Duodenal mucosa (tissue), 2 donors: ENCODE results near the gene PROX2.

ENCODE experiments used
- H3K27ac ChIP-seq: one replicate; pipeline ENCODE4 v1.7.0; 2013; ENCODE audit warnings: low read depth, low read length
- H3K27me3 ChIP-seq, 2 donors: one replicate each; pipeline ENCODE4 v1.7.0; 2013; ENCODE audit warnings: low read length in 2 of 2, control low read depth in 1 of 2; ENCODE audit not compliant: insufficient read depth in 2 of 2, control insufficient read depth in 1 of 2
- H3K36me3 ChIP-seq, 2 donors: one replicate each; pipeline ENCODE4 v1.7.0; 2013; ENCODE audit warnings: low read length in 2 of 2, control low read depth in 1 of 2; ENCODE audit not compliant: insufficient read depth in 2 of 2, control insufficient read depth in 1 of 2
- H3K4me1 ChIP-seq, 2 donors: one replicate each; pipeline ENCODE4 v1.7.0; 2013; ENCODE audit warnings: low read length in 2 of 2, control low read depth in 1 of 2; ENCODE audit not compliant: insufficient read depth in 2 of 2, control insufficient read depth in 1 of 2
- H3K4me3 ChIP-seq, 2 donors: one replicate each; pipeline ENCODE4 v1.7.0; 2013; ENCODE audit warnings: low read length in 2 of 2, low read depth in 1 of 2
- H3K9ac ChIP-seq, 2 donors: one replicate each; pipeline ENCODE4 v1.7.0; 2013; ENCODE audit warnings: low read length in 2 of 2, low read depth in 1 of 2
- H3K9me3 ChIP-seq, 2 donors: one replicate each; pipeline ENCODE4 v1.7.0; 2013; ENCODE audit warnings: low read length in 2 of 2, control low read depth in 1 of 2; ENCODE audit not compliant: control insufficient read depth in 1 of 2

Gene PROX2

GRCh38 chr14:74917646-74918081 is 41.7 kb upstream of the PROX2 start:
- Histone ChIP-seq H3K27me3 (no peaks in the 10 kb centered on the region), H3K9me3 (no peaks in the 10 kb centered on the region), H3K36me3 (no peaks in the 10 kb centered on the region), H3K4me1 (peaks cover 5 to 6% of the 10 kb centered on the region in 2 donors), H3K27ac (no peak overlapping the region), H3K4me3 (no peak overlapping the region), H3K9ac (no peak overlapping the region)

- Histone ChIP-seq H3K4me1 (peaks cover 1 to 2% of the 10 kb centered on the region in 2 donors), H3K9me3 (no peaks in the 10 kb centered on the region), H3K4me3 (no peak overlapping the region), H3K27ac (no peak overlapping the region), H3K27me3 (no peaks in the 10 kb centered on the region), H3K36me3 (no peaks in the 10 kb centered on the region), H3K9ac (no peak overlapping the region)
Observed at GRCh38 chr14:74917178-74917543, 41.2 kb upstream of the PROX2 start.

- no peaks in the 10 kb centered on the region for H3K27me3 ChIP-seq
- no peak overlapping the region for H3K9ac ChIP-seq
- H3K27ac ChIP-seq = no peak overlapping the region
- H3K4me3 ChIP-seq = no peak overlapping the region
- H3K4me1 ChIP-seq = peaks cover 12% of the 10 kb centered on the region in 2 donors
- no peaks in the 10 kb centered on the region for H3K36me3 ChIP-seq
- no peaks in the 10 kb centered on the region for H3K9me3 ChIP-seq
Observed at GRCh38 chr14:74915826-74916225, 39.9 kb upstream of the PROX2 start.

- Histone ChIP-seq H3K4me3 (no peak overlapping the region), H3K27me3 (no peaks in the 10 kb centered on the region), H3K36me3 (no peaks in the 10 kb centered on the region), H3K9ac (no peak overlapping the region), H3K9me3 (no peaks in the 10 kb centered on the region), H3K4me1 (peaks cover 12% of the 10 kb centered on the region in 2 donors), H3K27ac (no peak overlapping the region)
Observed at GRCh38 chr14:74915426-74915825, 39.5 kb upstream of the PROX2 start.

- Histone ChIP-seq H3K9ac (peak overlapping the region in 1 of 2 donors; percentile 17), H3K36me3 (no peaks in the 10 kb centered on the region), H3K27me3 (no peaks in the 10 kb centered on the region), H3K9me3 (no peaks in the 10 kb centered on the region), H3K4me1 (peaks cover 12% of the 10 kb centered on the region in 2 donors), H3K4me3 (no peak overlapping the region), H3K27ac (no peak overlapping the region)
Observed at GRCh38 chr14:74913986-74914573, 38.1 kb upstream of the PROX2 start.

GRCh38 chr14:74913393-74913910 is 37.5 kb upstream of the PROX2 start:
- peaks cover 12% of the 10 kb centered on the region in 2 donors for H3K4me1 ChIP-seq
- H3K36me3 ChIP-seq = no peaks in the 10 kb centered on the region
- no peak overlapping the region for H3K27ac ChIP-seq
- no peaks in the 10 kb centered on the region for H3K9me3 ChIP-seq
- no peaks in the 10 kb centered on the region for H3K27me3 ChIP-seq
- no peak overlapping the region for H3K4me3 ChIP-seq
- peak overlapping the region in 1 of 2 donors; percentile 17 for H3K9ac ChIP-seq

GRCh38 chr14:74912801-74913200 is 36.9 kb upstream of the PROX2 start:
- Histone ChIP-seq H3K4me3 (no peak overlapping the region), H3K9ac (no peak overlapping the region), H3K9me3 (no peaks in the 10 kb centered on the region), H3K27me3 (no peaks in the 10 kb centered on the region), H3K36me3 (no peaks in the 10 kb centered on the region), H3K27ac (no peak overlapping the region), H3K4me1 (peaks cover 12 to 17% of the 10 kb centered on the region in 2 donors)

GRCh38 chr14:74912111-74912510 is 36.2 kb upstream of the PROX2 start:
- Histone ChIP-seq H3K9me3 (no peaks in the 10 kb centered on the region), H3K36me3 (no peaks in the 10 kb centered on the region), H3K27ac (no peak overlapping the region), H3K4me3 (no peak overlapping the region), H3K27me3 (no peaks in the 10 kb centered on the region), H3K4me1 (peaks cover 19 to 24% of the 10 kb centered on the region in 2 donors), H3K9ac (no peak overlapping the region)

GRCh38 chr14:74911704-74912103 is 35.8 kb upstream of the PROX2 start:
- no peak overlapping the region for H3K9ac ChIP-seq
- peaks cover 0 to under 1% of the 10 kb centered on the region in 2 donors for H3K36me3 ChIP-seq
- peaks cover 21 to 28% of the 10 kb centered on the region in 2 donors for H3K4me1 ChIP-seq
- no peak overlapping the region for H3K27ac ChIP-seq
- H3K9me3 ChIP-seq = no peaks in the 10 kb centered on the region
- H3K4me3 ChIP-seq = no peak overlapping the region
- no peaks in the 10 kb centered on the region for H3K27me3 ChIP-seq

- Histone ChIP-seq H3K9ac (no peak overlapping the region), H3K9me3 (no peaks in the 10 kb centered on the region), H3K27me3 (no peaks in the 10 kb centered on the region), H3K4me1 (peaks cover 21 to 28% of the 10 kb centered on the region in 2 donors), H3K27ac (no peak overlapping the region), H3K4me3 (no peak overlapping the region), H3K36me3 (peaks cover 0 to 5% of the 10 kb centered on the region in 2 donors)
Observed at GRCh38 chr14:74911221-74911620, 35.3 kb upstream of the PROX2 start.
